Activated CD4-positive, alpha-beta T cell treated with anti-CD3 and anti-CD28 coated beads, Interleukin-2, amount 50 U/mL, for 4 hours (primary cell): Measurements from ENCODE around the gene KRTAP3-3.

Experiments used
- DNase-seq, 2 experiments: peaks; one replicate each; pipeline ENCODE4 v3.0.0-alpha.2; 2020

Gene KRTAP3-3

DNA sequence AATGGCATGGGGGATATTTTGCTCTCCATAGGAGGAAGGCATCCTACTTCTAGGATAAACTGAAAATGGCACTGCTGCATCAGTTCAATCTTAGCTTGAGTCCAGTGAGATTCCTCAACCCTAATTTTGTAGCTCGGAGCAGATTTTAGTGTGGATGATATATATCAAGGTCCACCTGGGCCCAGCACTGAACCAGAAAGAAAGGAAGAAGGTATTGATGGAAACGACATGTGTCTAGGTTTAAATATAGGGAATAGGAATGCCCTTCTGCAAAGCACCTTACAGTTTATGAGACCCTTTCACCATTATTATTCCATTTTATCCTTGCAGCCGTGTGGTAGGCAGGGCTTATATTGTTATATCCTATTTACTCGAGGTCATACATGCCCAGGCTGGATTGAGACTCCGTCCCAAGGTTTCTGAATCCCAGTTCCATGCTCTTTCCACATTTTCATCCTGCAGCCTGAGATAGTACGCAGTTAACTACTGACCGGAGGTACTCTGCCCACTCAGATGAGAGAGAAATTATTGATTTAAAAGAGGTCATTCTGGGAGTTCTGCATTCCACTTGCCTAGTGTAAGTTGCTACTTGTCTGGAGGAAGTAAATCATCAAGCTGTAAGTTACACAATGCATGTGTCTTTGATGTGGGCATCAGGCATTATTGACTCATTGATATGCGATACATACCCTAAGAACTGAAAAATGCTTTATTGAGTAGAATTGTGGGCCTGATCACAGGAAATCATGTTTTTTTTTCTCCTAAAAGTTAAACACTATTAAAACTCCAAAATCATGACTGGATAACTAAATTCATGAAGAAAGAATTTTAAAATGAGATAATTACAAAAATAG is 37.3 kb downstream of the KRTAP3-3 start:
- no peak for DNase-seq

- no peak for DNase-seq
These were observed 40.1 kb downstream of the KRTAP3-3 start for GRCh38 chr17:40953881-40954280.

DNA sequence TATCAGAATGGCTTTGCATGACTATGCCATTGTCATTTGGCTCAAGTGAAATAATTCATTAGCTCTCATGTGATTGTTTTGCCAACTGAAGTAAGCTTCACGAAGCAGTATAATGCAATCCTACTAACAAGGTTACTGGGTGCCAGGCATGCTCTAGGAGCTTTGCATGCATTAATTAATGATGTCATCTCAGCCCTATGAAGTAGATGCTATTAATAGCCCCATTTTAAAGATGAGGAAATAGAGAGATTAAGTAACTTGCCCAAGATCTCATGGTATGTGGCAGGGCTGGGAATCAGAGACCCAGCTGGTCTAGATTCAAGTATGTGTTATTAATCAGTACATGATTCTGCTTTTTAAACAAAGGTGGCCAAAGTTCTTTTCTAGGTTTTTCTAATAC is 41.3 kb downstream of the KRTAP3-3 start:
- DNase-seq: no peak

DNA sequence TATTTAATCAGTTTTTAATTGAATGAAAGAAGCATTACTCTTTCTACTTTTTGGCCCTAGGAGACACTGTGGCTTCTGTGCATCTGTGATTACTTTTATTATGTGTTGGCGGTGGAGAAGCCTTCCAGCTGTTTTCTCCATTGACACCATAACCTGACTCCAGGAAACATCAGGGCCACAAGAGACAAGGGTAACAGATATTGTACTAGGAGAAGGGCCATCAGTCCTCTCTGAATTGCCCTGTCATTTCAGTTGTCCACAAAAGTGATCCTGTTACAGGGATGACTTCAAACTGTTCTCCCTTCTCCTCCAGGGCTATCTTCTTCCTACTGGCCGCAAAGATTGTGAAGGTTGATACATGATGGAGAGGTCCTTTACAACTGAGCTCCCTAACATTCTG is 41.8 kb downstream of the KRTAP3-3 start:
- no peak for DNase-seq

DNA sequence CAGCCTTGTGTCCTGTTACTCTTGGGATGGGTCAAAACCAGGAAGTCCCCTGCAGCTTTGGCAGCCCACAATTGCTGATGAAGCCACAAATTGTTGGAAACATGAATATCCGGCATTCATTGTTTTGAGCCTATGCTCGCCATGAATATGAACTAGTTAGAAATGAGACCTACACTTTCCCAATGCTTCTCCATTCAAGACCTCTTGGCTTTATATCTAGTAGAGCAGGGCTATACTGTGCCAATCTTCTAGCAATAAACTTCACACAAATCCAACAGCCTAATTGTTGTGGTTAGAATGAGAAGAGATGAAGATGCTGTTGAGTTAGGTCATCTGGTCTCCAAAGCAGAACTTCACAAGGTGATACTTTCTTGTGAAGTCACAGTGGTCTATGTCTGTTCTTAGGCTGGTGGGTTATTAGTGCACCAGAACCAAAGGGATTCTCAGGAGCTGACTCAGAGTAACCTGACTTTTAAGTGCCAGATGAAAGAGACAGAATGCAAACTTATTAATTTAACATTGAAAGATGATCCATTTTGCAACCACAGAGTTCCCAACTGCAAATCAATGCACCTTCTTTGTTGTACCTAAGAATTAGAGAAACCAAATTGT is 42.8 kb downstream of the KRTAP3-3 start:
- no peak for DNase-seq

- DNase-seq: no peak
These were observed 43.8 kb downstream of the KRTAP3-3 start for GRCh38 chr17:40950176-40950575.

GRCh38 chr17:40949418-40949817 is 44.5 kb downstream of the KRTAP3-3 start:
- DNase-seq: no peak

- no peak for DNase-seq
These were observed 46.0 kb downstream of the KRTAP3-3 start for GRCh38 chr17:40947929-40948328.

DNA sequence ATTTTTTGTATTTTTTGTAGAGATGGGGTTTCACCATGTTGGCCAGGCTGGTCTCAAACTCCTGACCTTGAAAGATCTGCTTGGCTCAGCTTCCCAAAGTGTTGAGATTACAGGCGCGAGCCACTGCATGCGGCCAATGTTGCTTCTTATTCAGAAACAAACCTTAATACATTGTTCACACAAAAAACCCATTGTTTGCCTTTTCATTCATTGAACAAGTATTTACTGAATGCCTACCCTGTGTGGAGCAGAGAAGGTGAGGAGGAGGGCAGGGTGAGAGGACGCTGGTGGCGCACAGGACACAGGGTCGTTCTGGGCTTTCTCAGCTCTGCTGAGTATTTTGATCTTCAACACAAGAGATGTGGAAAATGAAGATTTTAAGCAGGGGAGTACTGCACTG is 48.5 kb downstream of the KRTAP3-3 start:
- no peak for DNase-seq

- DNase-seq: no peak
These were observed 49.4 kb downstream of the KRTAP3-3 start for GRCh38 chr17:40944531-40944930.
